Effector memory CD4-positive, alpha-beta T cell (primary cell): ENCODE data around the gene BDKRB1.

Experiments used
- DNase-seq, 3 donors: peaks; one replicate each; pipeline ENCODE4 v3.0.0-alpha.2; 2020
- H3K27ac ChIP-seq: 2 replicates; pipeline ENCODE4 v1.7.0; 2013; ENCODE audit warnings: mild to moderate bottlenecking, low read length, moderate library complexity; ENCODE audit not compliant: insufficient read depth, poor library complexity, severe bottlenecking
- H3K27me3 ChIP-seq: replicated peaks from 2 replicates; pipeline ENCODE4 v1.7.0; 2013; ENCODE audit warnings: mild to moderate bottlenecking, low read length; ENCODE audit not compliant: insufficient read depth, control insufficient read depth, poor library complexity, severe bottlenecking
- H3K36me3 ChIP-seq: 2 replicates; pipeline ENCODE4 v1.7.0; 2013; ENCODE audit warnings: mild to moderate bottlenecking, low read length, moderate library complexity; ENCODE audit not compliant: control insufficient read depth, insufficient read depth
- H3K4me1 ChIP-seq: 2 replicates; pipeline ENCODE4 v1.7.0; 2013; ENCODE audit warnings: low read length, mild to moderate bottlenecking; ENCODE audit not compliant: control insufficient read depth, insufficient read depth, poor library complexity, severe bottlenecking
- H3K4me3 ChIP-seq: 2 replicates; pipeline ENCODE4 v1.7.0; 2013; ENCODE audit warnings: low read length, low read depth, mild to moderate bottlenecking; ENCODE audit not compliant: insufficient read depth, poor library complexity, severe bottlenecking
- H3K9me3 ChIP-seq: 2 replicates; pipeline ENCODE4 v1.7.0; 2013; ENCODE audit warnings: mild to moderate bottlenecking, low read length, moderate library complexity; ENCODE audit not compliant: control insufficient read depth

Gene BDKRB1

DNA sequence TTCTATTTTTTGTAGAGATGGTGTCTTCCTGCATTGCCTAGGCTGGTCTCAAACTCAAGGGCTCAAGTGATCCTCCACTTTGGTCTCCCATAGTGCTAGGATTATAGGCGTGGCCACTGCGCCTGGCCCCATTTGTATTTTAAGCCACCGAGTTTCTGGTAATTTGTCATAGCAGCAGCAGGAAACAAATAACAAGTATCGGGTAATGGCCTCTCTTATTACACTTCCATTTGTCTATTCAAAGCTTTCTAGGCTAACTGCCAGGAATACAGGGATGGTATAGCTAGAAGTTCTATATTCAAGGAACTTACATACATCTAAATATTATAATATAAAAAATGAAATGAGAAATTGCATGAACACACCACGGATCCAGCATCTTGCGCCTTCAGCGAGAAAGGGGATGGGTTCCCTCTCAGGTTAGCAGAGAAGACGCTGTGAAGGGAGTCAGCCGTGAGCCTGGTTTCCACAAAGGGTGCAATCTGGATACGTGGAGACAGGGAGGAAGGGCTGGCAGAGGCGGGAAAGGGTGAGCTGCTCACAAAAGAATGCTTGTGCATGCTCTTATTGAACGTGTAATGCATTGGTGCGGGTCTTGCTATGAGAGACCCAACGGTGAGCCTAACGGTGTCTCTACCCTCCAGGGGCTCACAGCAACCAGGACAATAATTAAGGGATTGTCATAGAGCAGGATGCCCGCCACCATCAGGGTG lies 9.5 kb downstream of the BDKRB1 start:
- Histone ChIP-seq H3K4me1 (no peaks in the 10 kb centered on the region), H3K27ac (no peak overlapping the region), H3K4me3 (no peak overlapping the region), H3K36me3 (no peaks in the 10 kb centered on the region), H3K27me3 (no peaks in the 10 kb centered on the region), H3K9me3 (no peaks in the 10 kb centered on the region)
- DNase-seq = no peak

- Histone ChIP-seq H3K4me3 (no peak overlapping the region), H3K9me3 (no peaks in the 10 kb centered on the region), H3K27ac (no peak overlapping the region), H3K4me1 (no peaks in the 10 kb centered on the region), H3K27me3 (no peaks in the 10 kb centered on the region), H3K36me3 (no peaks in the 10 kb centered on the region)
- no peak for DNase-seq
Measured at GRCh38 chr14:96267336-96267735, 11.3 kb downstream of the BDKRB1 start.

DNA sequence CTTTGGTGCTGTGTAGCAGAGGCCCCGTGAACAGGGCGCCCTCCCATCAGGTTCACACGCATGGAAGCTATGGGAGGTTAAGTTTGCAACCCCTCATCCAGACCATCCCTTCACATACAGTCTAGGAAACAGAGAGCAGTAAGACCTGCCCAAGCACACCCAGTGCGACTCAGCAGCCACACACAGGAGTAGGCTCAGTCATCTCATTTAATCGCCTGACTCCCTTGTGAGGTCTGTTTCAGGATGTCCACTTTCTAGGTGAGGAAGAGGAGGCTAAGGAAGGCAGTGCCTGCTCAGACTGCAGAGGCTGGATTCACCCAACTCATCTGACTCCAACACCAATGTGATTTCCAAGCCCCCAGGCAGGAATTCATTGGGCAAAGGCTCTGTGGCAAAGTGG lies 11.9 kb downstream of the BDKRB1 start:
- Histone ChIP-seq H3K4me3 (no peak overlapping the region), H3K4me1 (no peaks in the 10 kb centered on the region), H3K36me3 (no peaks in the 10 kb centered on the region), H3K27ac (no peak overlapping the region), H3K27me3 (no peaks in the 10 kb centered on the region), H3K9me3 (no peaks in the 10 kb centered on the region)
- no peak for DNase-seq

DNA sequence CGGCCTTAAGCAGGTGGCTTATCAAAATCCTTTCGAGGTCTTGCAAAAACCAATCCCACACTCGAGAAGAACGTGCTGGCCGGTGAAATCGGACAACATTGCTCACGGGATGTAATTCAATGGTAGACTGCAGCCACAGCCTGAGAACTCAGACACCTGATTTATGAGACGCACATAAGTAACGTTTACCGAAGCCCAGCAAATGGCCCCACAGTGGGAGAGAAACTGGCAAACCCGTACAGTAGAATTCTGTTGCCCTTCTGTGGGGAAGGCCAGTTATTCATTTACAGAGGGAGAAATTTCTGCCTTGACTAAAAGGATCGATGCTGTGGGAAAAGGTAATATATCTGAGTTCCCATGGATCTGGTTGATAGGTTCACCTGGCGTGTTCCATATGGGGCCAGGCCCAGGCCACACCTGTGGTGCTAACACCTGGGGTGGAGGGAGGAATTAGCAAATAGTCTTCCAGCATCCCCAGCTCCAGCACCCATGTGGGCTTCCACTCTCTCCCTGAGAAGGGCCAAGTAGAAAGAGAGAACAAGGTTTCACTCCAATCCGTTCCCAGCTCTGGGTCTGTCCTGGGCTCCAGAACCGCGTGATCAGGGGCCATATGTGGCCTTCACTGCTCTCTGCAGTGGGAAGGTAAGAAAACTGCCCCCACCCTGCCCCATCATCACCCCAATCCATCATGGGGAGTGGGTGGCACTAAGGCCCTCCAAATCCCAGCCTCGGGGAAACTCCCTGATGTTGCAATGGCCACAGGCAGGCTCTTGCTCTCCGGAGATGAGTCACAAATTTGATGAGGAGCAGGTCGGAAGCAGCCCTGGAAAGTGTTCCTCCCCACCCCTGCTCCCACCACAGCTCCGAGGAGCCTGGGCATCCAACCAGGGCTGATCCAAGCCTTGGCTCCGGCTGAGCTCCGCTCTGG lies 12.7 kb downstream of the BDKRB1 start:
- no peak overlapping the region for H3K27ac ChIP-seq

GRCh38 chr14:96269359-96269710 lies 13.3 kb downstream of the BDKRB1 start:
- Histone ChIP-seq H3K36me3 (no peaks in the 10 kb centered on the region), H3K4me3 (no peak overlapping the region), H3K27me3 (no peaks in the 10 kb centered on the region), H3K9me3 (no peaks in the 10 kb centered on the region), H3K27ac (no peak overlapping the region), H3K4me1 (no peaks in the 10 kb centered on the region)
- DNase-seq = no peak

More for the DNA sequence above, 12.7 kb downstream of the BDKRB1 start:
- H3K9me3 ChIP-seq = no peaks in the 10 kb centered on the region
- H3K4me1 ChIP-seq = no peaks in the 10 kb centered on the region
- H3K36me3 ChIP-seq = no peaks in the 10 kb centered on the region
- H3K4me3 ChIP-seq = no peak overlapping the region
- H3K27me3 ChIP-seq = no peaks in the 10 kb centered on the region
- DNase-seq = no peak

DNA sequence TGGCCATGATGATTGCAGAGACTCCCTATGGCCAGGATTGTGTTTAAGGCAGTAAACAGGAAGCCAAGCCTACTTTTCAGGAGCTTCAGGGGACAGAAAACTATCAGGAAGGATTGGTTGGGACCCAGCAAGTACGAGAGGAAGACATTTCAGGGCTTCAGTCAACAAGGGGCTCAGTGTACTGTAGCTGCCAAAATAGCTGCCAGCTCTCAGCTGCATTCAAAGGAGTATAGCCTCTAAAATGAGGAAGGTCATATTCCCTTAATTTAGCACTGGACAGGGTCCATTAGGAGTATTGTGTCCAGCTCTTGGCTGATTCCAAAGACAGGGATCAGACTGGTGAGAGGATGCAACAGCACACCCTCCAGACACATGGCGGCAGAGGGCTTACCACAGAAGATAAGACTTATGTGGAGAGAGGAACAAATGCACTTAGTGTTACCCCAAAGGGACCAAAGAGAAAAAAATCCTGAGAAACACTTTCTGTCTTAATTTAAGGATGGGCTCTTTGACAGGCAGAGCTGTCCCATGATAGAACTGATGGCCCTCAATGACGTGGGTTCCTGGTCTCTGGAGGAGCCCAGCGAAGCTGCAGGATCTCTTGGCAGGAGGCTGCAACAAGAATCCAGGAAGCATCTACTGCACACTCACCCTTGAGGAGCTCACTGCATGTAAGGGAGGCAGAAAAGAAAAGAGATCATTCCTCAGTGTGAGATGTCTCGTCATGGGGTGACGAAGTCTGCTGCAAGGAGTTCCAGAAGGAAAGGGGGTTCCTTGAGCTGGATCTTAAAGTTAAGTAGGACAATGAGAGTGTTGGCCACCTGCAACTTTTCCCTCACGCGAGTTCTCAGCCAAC lies 14.8 kb downstream of the BDKRB1 start:
- H3K36me3 ChIP-seq = no peaks in the 10 kb centered on the region
- H3K4me1 ChIP-seq = no peaks in the 10 kb centered on the region
- H3K27ac ChIP-seq = no peak overlapping the region
- no peak overlapping the region for H3K4me3 ChIP-seq
- H3K9me3 ChIP-seq = no peaks in the 10 kb centered on the region
- no peaks in the 10 kb centered on the region for H3K27me3 ChIP-seq
- no peak for DNase-seq

DNA sequence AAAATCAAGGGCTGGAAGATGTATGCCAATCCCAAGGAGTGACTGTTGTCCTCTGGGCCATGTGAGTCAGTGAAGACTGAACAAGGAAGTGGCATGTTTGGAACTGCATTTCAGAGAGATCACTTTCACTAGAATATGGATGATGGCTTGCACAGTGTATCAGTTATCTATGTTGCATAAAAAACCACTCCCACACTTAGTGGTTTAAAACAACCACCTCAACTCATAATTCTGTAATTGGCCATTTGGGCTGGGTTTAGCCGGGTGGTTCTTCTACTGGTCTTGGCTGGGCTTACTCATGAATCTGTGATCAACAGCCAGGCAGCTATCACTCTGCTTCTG lies 15.4 kb downstream of the BDKRB1 start:
- H3K9me3 ChIP-seq = no peaks in the 10 kb centered on the region
- H3K4me3 ChIP-seq = no peak overlapping the region
- H3K36me3 ChIP-seq = no peaks in the 10 kb centered on the region
- no peaks in the 10 kb centered on the region for H3K27me3 ChIP-seq
- H3K27ac ChIP-seq = no peak overlapping the region
- H3K4me1 ChIP-seq = no peaks in the 10 kb centered on the region
- DNase-seq = no peak

- no peak overlapping the region for H3K27ac ChIP-seq
- H3K36me3 ChIP-seq = no peaks in the 10 kb centered on the region
- H3K4me1 ChIP-seq = no peaks in the 10 kb centered on the region
- DNase-seq = no peak
- peaks cover 5% of the 10 kb centered on the region for H3K9me3 ChIP-seq
- H3K27me3 ChIP-seq = no peaks in the 10 kb centered on the region
- H3K4me3 ChIP-seq = no peak overlapping the region
Measured at GRCh38 chr14:96272777-96273473, 16.9 kb downstream of the BDKRB1 start.

GRCh38 chr14:96273629-96274028 lies 17.6 kb downstream of the BDKRB1 start:
- no peak overlapping the region for H3K27ac ChIP-seq
- no peaks in the 10 kb centered on the region for H3K4me1 ChIP-seq
- no peak overlapping the region for H3K4me3 ChIP-seq
- H3K36me3 ChIP-seq = no peaks in the 10 kb centered on the region
- no peaks in the 10 kb centered on the region for H3K27me3 ChIP-seq
- no peak for DNase-seq
- peaks cover 11% of the 10 kb centered on the region for H3K9me3 ChIP-seq
